ENCODE measurements around the gene C2orf80. TPM values are rescaled to one million over a fixed set of nuclear protein-coding genes. Genes with fewer than 3 reads are reported as not detected.
A peak's percentile ranks its signal among the peaks of the same experiment; 100 is the strongest.
"Not testable (repeated sequence)": the region's sequence is repeated elsewhere in the genome, so short reads cannot be mapped to it uniquely, and the experiment has no call there.

Gene C2orf80
- total RNA-seq, 8 experiments from 2014 or later: 0.61 to 217 (median 12.9) TPM

GRCh38 chr2:208124013-208124715 is 65.7 kb downstream of the C2orf80 start, which contains the start of gene CRYGD:
Gene CRYGD (minus strand): TSS chr2:208124524. CDS start chr2:208124473, 51 bp downstream.
- H3K27ac ChIP-seq; H3K4me1 ChIP-seq (replicated peaks in 1 of 2): not testable (repeated sequence)
- 13 to 95% (median 43%) methylated on average over 2 to 10 of the region's 46 CpGs; no CpG with 5 or more reads in 1 of the 10 experiments for WGBS, 10 experiments
- peak within 1 kb of the TSS in 1 of 5 donors; percentile 23 for H3K4me3 ChIP-seq
- in situ Hi-C loops (cut with MboI; ENCODE audit: low pct_unique_long_range_greater_than_20kb in 2 of 9, low sequenced_read_pairs in 9 of 9, unreplicated experiment in 9 of 9): loop anchor here in 3 of 9 experiments (25.0 kb wide), 1 partner anchor 138 kb away; the partner anchor contains the start of genes IDH1 (in 3 of the 3) and PIKFYVE (in 3 of the 3)
- ATAC-seq (replicated peaks in 6 of 8): peak in 4 of 8 experiments; percentile 45 to 61 (median 54)

GRCh38 chr2:208122248-208122647 is 67.6 kb downstream of the C2orf80 start:
- in situ Hi-C loops (cut with MboI; ENCODE audit: low pct_unique_long_range_greater_than_20kb in 2 of 9, low sequenced_read_pairs in 9 of 9, unreplicated experiment in 9 of 9): loop anchor here in 3 of 9 experiments (25.0 kb wide), 1 partner anchor 140 kb away; the partner anchor contains the start of genes IDH1 (in 3 of the 3) and PIKFYVE (in 3 of the 3)
- H3K4me3 ChIP-seq: no peak overlapping the region
- 18 to 100% (median 80%) methylated on average over 1 of the region's 1 CpG; no CpG with 5 or more reads in 2 of the 10 experiments for WGBS, 10 experiments
- H3K4me1 ChIP-seq (replicated peaks in 1 of 2): peaks cover 7 to 12% of the 10 kb centered on the region in 2 donors
- ATAC-seq (replicated peaks in 6 of 8): no peak
- H3K27ac ChIP-seq: no peak overlapping the region

GRCh38 chr2:208118918-208119317 is 70.9 kb downstream of the C2orf80 start:
- no peak overlapping the region for H3K27ac ChIP-seq
- in situ Hi-C loops (cut with MboI; ENCODE audit: low pct_unique_long_range_greater_than_20kb in 2 of 9, low sequenced_read_pairs in 9 of 9, unreplicated experiment in 9 of 9): loop anchor here in 3 of 9 experiments (25.0 kb wide), 1 partner anchor 143 kb away; the partner anchor contains the start of genes IDH1 (in 3 of the 3) and PIKFYVE (in 3 of the 3)
- 6 to 83% (median 37%) methylated on average over 2 to 3 of the region's 3 CpGs; no CpG with 5 or more reads in 3 of the 10 experiments for WGBS, 10 experiments
- H3K4me3 ChIP-seq: no peak overlapping the region
- H3K4me1 ChIP-seq (replicated peaks in 1 of 2): peaks cover 7 to 12% of the 10 kb centered on the region in 2 donors
- peak in 5 of 8 experiments; percentile 55 to 90 (median 66) for ATAC-seq (replicated peaks in 6 of 8)

- in situ Hi-C loops (cut with MboI; ENCODE audit: low pct_unique_long_range_greater_than_20kb in 2 of 9, low sequenced_read_pairs in 9 of 9, unreplicated experiment in 9 of 9): loop anchor here in 3 of 9 experiments (25.0 kb wide), 1 partner anchor 145 kb away; the partner anchor contains the start of genes IDH1 (in 3 of the 3) and PIKFYVE (in 3 of the 3)
- H3K4me3 ChIP-seq: not testable (repeated sequence)
- 37 to 100% (median 83%) methylated on average over 1 to 4 of the region's 11 CpGs; no CpG with 5 or more reads in 3 of the 10 experiments for WGBS, 10 experiments
Observed at GRCh38 chr2:208117390-208117789, 72.4 kb downstream of the C2orf80 start.

More at GRCh38 chr2:208117390-208117789, 72.4 kb downstream of the C2orf80 start:
- not testable (repeated sequence) for H3K27ac ChIP-seq; ATAC-seq (replicated peaks in 6 of 8)
- H3K4me1 ChIP-seq (replicated peaks in 1 of 2): peaks cover 7 to 15% of the 10 kb centered on the region in 2 donors

Other genes starting within 250 kb of the C2orf80 start
- gene PLEKHM3, start 164.5 kb downstream of the C2orf80 start, total RNA-seq: 10 to 100 TPM in 5 of 8 experiments, 1 to 10 TPM in 3; 8.6 to 20.5 (median 12.5) TPM
- 1 to 10 TPM in 2 of 8 experiments, under 1 TPM in 2, not detected in 4; 0.75 to 2.4 (median 1.0) TPM for gene CRYGD, start 65.5 kb downstream of the C2orf80 start, total RNA-seq
- 1 to 10 TPM in 1 of 8 experiments, under 1 TPM in 2, not detected in 5; 0.41 to 1.3 (median 0.49) TPM for gene CRYGC, start 60.2 kb downstream of the C2orf80 start, total RNA-seq
- not detected for gene CRYGB, start 43.9 kb downstream of the C2orf80 start, total RNA-seq
- gene CRYGA, start 26.4 kb downstream of the C2orf80 start, total RNA-seq: under 1 TPM in 4 of 8 experiments, not detected in 4; 0.33 to 0.94 (median 0.70) TPM
- gene IDH1, start 65.0 kb upstream of the C2orf80 start, total RNA-seq: 100 to 1,000 TPM in 7 of 8 experiments, 10 to 100 TPM in 1; 82.9 to 915 (median 210) TPM
- gene PIKFYVE, start 76.2 kb upstream of the C2orf80 start, total RNA-seq: 10 to 100 TPM; 20.0 to 57.9 (median 26.1) TPM
- gene PTH2R, start 216.8 kb upstream of the C2orf80 start, total RNA-seq: 1 to 10 TPM in 1 of 8 experiments, under 1 TPM in 7; 0.11 to 4.4 (median 0.33) TPM

Data from motor neuron (in vitro differentiated cells).